H1 (cell line): Measurements from ENCODE around the gene MAML1.

Experiments used
- ATF3 ChIP-seq: IDR thresholded peaks from 2 replicates; pipeline ENCODE4 v1.6.1; 2011; ENCODE audit warnings: low read depth, mild to moderate bottlenecking, low read length; ENCODE audit not compliant: insufficient read depth
- CTCF ChIP-seq, 3 experiments: IDR thresholded peaks; 1 replicate in 2 of 3; 2 replicates in 1 of 3; pipeline versions ENCODE4 v1.5.1 to v1.6.1; 2011; ENCODE audit warnings: low read length in 3 of 3, mild to moderate bottlenecking in 3 of 3, inconsistent platforms in 2 of 3, low read depth in 1 of 3, moderate library complexity in 1 of 3; ENCODE audit not compliant: insufficient read depth in 1 of 3; ENCODE audit errors: control extremely low read depth in 1 of 3
- EGR1 ChIP-seq: IDR thresholded peaks from 2 replicates; pipeline ENCODE4 v1.6.1; 2011; ENCODE audit warnings: low read depth, low read length, borderline replicate concordance
- EP300 ChIP-seq, 2 experiments: IDR thresholded peaks; 1 replicate in 1 of 2; 2 replicates in 1 of 2; pipeline ENCODE4 v1.6.1; 2011 to 2012; ENCODE audit warnings: low read depth in 2 of 2, low read length in 2 of 2, mild to moderate bottlenecking in 2 of 2, borderline replicate concordance in 1 of 2, inconsistent platforms in 1 of 2, moderate library complexity in 1 of 2
- EZH2 ChIP-seq: fragments of 200-600 bp; sonication (generic); IDR thresholded peaks from 2 replicates; pipeline ENCODE4 v1.7.1; 2012; ENCODE audit warnings: low read depth, mild to moderate bottlenecking, moderate library complexity, low read length, inconsistent platforms; ENCODE audit not compliant: severe bottlenecking
- GABPA ChIP-seq: IDR thresholded peaks from 2 replicates; pipeline ENCODE4 v1.6.1; 2011; ENCODE audit warnings: mild to moderate bottlenecking, low read length, moderate library complexity, borderline replicate concordance; ENCODE audit not compliant: insufficient read depth
- KDM1A ChIP-seq: fragments of 200-600, 300-600 bp; sonication (generic); IDR thresholded peaks from 2 replicates; pipeline ENCODE4 v1.7.1; 2016; ENCODE audit warnings: mild to moderate bottlenecking, low read length, borderline replicate concordance
- MAFK ChIP-seq: IDR thresholded peaks from 2 replicates; pipeline ENCODE4 v1.6.1; 2012; ENCODE audit warnings: low read depth, mild to moderate bottlenecking, improper control_type of control experiment, low read length
- MAX ChIP-seq: IDR thresholded peaks from 2 replicates; pipeline ENCODE4 v1.6.1; 2012; ENCODE audit warnings: inconsistent platforms
- NRF1 ChIP-seq: IDR thresholded peaks from 2 replicates; pipeline ENCODE4 v1.6.1; 2011; ENCODE audit warnings: mild to moderate bottlenecking, low read depth, low read length, improper control_type of control experiment
- POLR2A ChIP-seq, 2 experiments: IDR thresholded peaks; 1 replicate in 1 of 2; 2 replicates in 1 of 2; pipeline ENCODE4 v1.6.1; 2011; ENCODE audit warnings: low read depth in 2 of 2, low read length in 2 of 2, mild to moderate bottlenecking in 2 of 2; ENCODE audit errors: control extremely low read depth in 1 of 2
- TAF1 ChIP-seq: IDR thresholded peaks from 2 replicates; pipeline ENCODE4 v1.6.1; 2011; ENCODE audit warnings: mild to moderate bottlenecking, low read depth, low read length
- TBP ChIP-seq: IDR thresholded peaks from 2 replicates; pipeline ENCODE4 v1.6.1; 2011; ENCODE audit warnings: low read depth, low read length, improper control_type of control experiment

GRCh38 chr5:179800696-179801201 is 68.1 kb downstream of the MAML1 start:
- TF ChIP-seq ATF3 = no peak
- no peak for TF ChIP-seq POLR2A (IDR thresholded peaks at IDR 0.05; ENCODE audit: control extremely low read depth in 1 of 2, low read depth in 2 of 2, low read length in 2 of 2)
- TF ChIP-seq EZH2 = no peak
- TF ChIP-seq CTCF (IDR thresholded peaks at IDR 0.05; ENCODE audit: control extremely low read depth in 1 of 3, insufficient read depth in 1 of 3, low read depth in 1 of 3, low read length in 3 of 3) = no peak
- TF ChIP-seq EP300 (IDR thresholded peaks at IDR 0.05; ENCODE audit: borderline replicate concordance in 1 of 2, low read depth in 2 of 2, low read length in 2 of 2) = no peak
- no peak for TF ChIP-seq NRF1
- TF ChIP-seq KDM1A = no peak
- no peak for TF ChIP-seq GABPA
- no peak for TF ChIP-seq MAFK
- no peak for TF ChIP-seq MAX
- TF ChIP-seq TBP = no peak
- TF ChIP-seq EGR1 = no peak
- TF ChIP-seq TAF1 = no peak
